Measurements from ENCODE around the gene NCEH1.
"Not testable (repeated sequence)": the region's sequence is repeated elsewhere in the genome, so short reads cannot be mapped to it uniquely, and the experiment has no call there.

NCEH1 gene

DNA sequence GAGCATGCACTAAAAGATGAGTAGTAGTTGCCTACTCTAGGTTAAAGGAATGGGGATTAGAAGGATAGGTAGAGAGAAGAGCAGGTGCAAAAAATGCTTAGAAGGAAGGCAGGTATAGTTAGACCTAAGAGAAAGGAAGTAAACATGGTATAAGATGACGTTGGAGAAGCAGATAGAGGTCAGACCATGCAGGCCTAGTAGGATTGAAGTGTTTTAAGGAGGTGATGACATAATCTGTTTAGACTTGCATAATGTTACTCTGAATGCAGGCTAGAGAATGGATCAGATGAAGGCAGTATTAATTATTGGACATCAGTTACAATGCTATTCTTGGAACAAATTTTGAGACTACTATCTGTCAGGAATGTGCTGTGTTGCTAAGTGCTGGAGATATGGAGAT is 28.6 kb upstream of the NCEH1 start:
- Histone ChIP-seq H3K36me3 (ENCODE audit: insufficient read depth, low read length) (no peaks in the 10 kb centered on the region), H3K79me2 (ENCODE audit: control insufficient read depth, insufficient read depth, low read length, unreplicated experiment) (no peaks in the 10 kb centered on the region), H3K4me3 (ENCODE audit: low read depth, low read length) (no peak overlapping the region), H3K27me3 (ENCODE audit: insufficient read depth, low read length) (no peaks in the 10 kb centered on the region), H2AFZ (ENCODE audit: low read length, unreplicated experiment) (no peak overlapping the region), H3K4me1 (ENCODE audit: control insufficient read depth, insufficient read depth, low read length, unreplicated experiment) (no peaks in the 10 kb centered on the region), H3K27ac (ENCODE audit: low read depth, low read length) (no peak overlapping the region)

- Histone ChIP-seq H3K36me3 (ENCODE audit: insufficient read depth, low read length) (no peaks in the 10 kb centered on the region), H3K4me3 (ENCODE audit: low read depth, low read length) (no peak overlapping the region), H3K79me2 (ENCODE audit: control insufficient read depth, insufficient read depth, low read length, unreplicated experiment) (no peaks in the 10 kb centered on the region)
Observed at GRCh38 chr3:172735014-172735413, 24.1 kb upstream of the NCEH1 start.

DNA sequence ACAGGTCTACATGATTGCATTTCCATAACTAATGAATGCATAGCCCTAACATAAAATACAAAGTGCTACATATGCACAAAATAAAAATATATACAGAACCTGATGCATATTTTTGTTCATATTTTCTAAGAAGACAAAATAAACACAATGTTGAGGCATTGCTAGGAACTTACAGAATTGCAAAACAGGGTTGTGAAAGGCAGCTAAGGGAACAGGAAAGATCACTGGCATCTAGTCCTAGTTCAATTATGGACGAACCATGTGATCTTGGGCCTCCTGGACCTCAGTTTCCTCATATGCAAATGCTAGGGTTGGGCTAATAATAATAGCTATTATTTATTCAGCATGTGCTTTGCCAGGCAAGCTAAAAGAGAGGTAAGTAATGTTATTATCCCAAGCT is 15.5 kb upstream of the NCEH1 start:
- no peak overlapping the region for H3K4me3 ChIP-seq (ENCODE audit: low read depth, low read length)
- no peaks in the 10 kb centered on the region for H3K27me3 ChIP-seq (ENCODE audit: insufficient read depth, low read length)
- no peaks in the 10 kb centered on the region for H3K79me2 ChIP-seq (ENCODE audit: control insufficient read depth, insufficient read depth, low read length, unreplicated experiment)
- no peaks in the 10 kb centered on the region for H3K36me3 ChIP-seq (ENCODE audit: insufficient read depth, low read length)
- no peaks in the 10 kb centered on the region for H3K4me1 ChIP-seq (ENCODE audit: control insufficient read depth, insufficient read depth, low read length, unreplicated experiment)
- H2AFZ ChIP-seq (ENCODE audit: low read length, unreplicated experiment), result no peak overlapping the region
- no peak overlapping the region for H3K27ac ChIP-seq (ENCODE audit: low read depth, low read length)

More at GRCh38 chr3:172735014-172735413, 24.1 kb upstream of the NCEH1 start:
- Histone ChIP-seq H2AFZ (ENCODE audit: low read length, unreplicated experiment) (no peak overlapping the region), H3K27ac (ENCODE audit: low read depth, low read length) (no peak overlapping the region), H3K4me1 (ENCODE audit: control insufficient read depth, insufficient read depth, low read length, unreplicated experiment) (no peaks in the 10 kb centered on the region), H3K27me3 (ENCODE audit: insufficient read depth, low read length) (no peaks in the 10 kb centered on the region)

- not testable (repeated sequence) for H3K79me2 ChIP-seq (ENCODE audit: control insufficient read depth, insufficient read depth, low read length, unreplicated experiment); H2AFZ ChIP-seq (ENCODE audit: low read length, unreplicated experiment); H3K4me1 ChIP-seq (ENCODE audit: control insufficient read depth, insufficient read depth, low read length, unreplicated experiment); H3K4me3 ChIP-seq (ENCODE audit: low read depth, low read length); H3K36me3 ChIP-seq (ENCODE audit: insufficient read depth, low read length); H3K27ac ChIP-seq (ENCODE audit: low read depth, low read length); H3K27me3 ChIP-seq (ENCODE audit: insufficient read depth, low read length)
Observed at GRCh38 chr3:172722536-172723040, 11.7 kb upstream of the NCEH1 start.

- Histone ChIP-seq H3K79me2 (ENCODE audit: control insufficient read depth, insufficient read depth, low read length, unreplicated experiment) (no peaks in the 10 kb centered on the region), H3K4me3 (ENCODE audit: low read depth, low read length) (no peak overlapping the region), H3K4me1 (ENCODE audit: control insufficient read depth, insufficient read depth, low read length, unreplicated experiment) (peaks cover 7% of the 10 kb centered on the region), H3K27ac (ENCODE audit: low read depth, low read length) (no peak overlapping the region), H2AFZ (ENCODE audit: low read length, unreplicated experiment) (no peak overlapping the region), H3K27me3 (ENCODE audit: insufficient read depth, low read length) (no peaks in the 10 kb centered on the region), H3K36me3 (ENCODE audit: insufficient read depth, low read length) (no peaks in the 10 kb centered on the region)
Observed at GRCh38 chr3:172717493-172718088, 6.7 kb upstream of the NCEH1 start.

DNA sequence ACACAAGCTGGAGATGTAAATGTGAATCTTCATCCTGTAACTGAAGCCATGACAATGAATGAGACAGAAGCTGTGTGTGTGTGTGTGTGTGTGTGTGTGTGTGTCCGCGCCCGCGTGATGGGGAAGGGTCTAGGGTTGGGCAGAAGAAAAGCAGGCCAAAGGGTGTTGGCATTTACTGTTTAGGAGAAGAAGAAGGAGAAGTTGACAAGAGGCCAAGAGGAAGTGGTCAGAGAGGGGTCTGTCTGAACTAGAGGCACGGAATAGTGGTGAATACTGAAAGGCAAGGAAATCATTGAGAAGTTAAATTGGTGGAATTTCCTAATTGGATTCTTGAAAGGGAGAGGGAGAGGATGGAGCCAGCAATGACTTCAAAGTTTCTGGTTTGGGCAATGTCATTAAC is 5.6 kb upstream of the NCEH1 start:
- H2AFZ ChIP-seq (ENCODE audit: low read length, unreplicated experiment), result no peak overlapping the region
- no peak overlapping the region for H3K4me3 ChIP-seq (ENCODE audit: low read depth, low read length)
- H3K4me1 ChIP-seq (ENCODE audit: control insufficient read depth, insufficient read depth, low read length, unreplicated experiment), result peaks cover 14% of the 10 kb centered on the region
- no peaks in the 10 kb centered on the region for H3K79me2 ChIP-seq (ENCODE audit: control insufficient read depth, insufficient read depth, low read length, unreplicated experiment)
- no peaks in the 10 kb centered on the region for H3K27me3 ChIP-seq (ENCODE audit: insufficient read depth, low read length)
- H3K36me3 ChIP-seq (ENCODE audit: insufficient read depth, low read length), result no peaks in the 10 kb centered on the region
- H3K27ac ChIP-seq (ENCODE audit: low read depth, low read length), result no peak overlapping the region

DNA sequence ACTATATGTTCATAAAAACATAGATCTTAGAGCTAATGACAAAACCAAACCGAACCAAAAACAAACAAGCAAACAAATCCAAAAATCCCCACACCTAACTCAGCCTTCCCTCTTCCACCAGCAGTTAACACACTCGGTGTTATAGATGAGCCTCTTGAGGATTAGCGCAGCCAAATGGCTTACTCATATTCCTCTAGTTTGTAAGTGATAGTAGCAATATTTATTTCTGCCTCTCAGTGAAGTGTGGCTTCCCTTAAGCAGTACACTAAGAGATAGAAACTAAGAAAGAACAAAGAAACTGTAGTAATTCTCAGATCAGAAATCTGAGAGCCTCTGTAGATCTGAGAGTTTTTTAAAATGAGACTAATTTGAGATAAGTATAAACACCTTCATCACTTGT is 2.4 kb upstream of the NCEH1 start:
- Histone ChIP-seq H3K27ac (ENCODE audit: low read depth, low read length) (no peak overlapping the region), H3K4me3 (ENCODE audit: low read depth, low read length) (no peak overlapping the region), H3K36me3 (ENCODE audit: insufficient read depth, low read length) (no peaks in the 10 kb centered on the region), H3K27me3 (ENCODE audit: insufficient read depth, low read length) (no peaks in the 10 kb centered on the region), H3K4me1 (ENCODE audit: control insufficient read depth, insufficient read depth, low read length, unreplicated experiment) (peaks cover 24% of the 10 kb centered on the region), H2AFZ (ENCODE audit: low read length, unreplicated experiment) (peak overlapping the region; percentile 85), H3K79me2 (ENCODE audit: control insufficient read depth, insufficient read depth, low read length, unreplicated experiment) (peaks cover 23% of the 10 kb centered on the region)

- peaks cover 35% of the 10 kb centered on the region for H3K79me2 ChIP-seq (ENCODE audit: control insufficient read depth, insufficient read depth, low read length, unreplicated experiment)
- no peaks in the 10 kb centered on the region for H3K27me3 ChIP-seq (ENCODE audit: insufficient read depth, low read length)
- H3K27ac ChIP-seq (ENCODE audit: low read depth, low read length), result peak overlapping the region; percentile 92
- peak overlapping the region; percentile 85 for H2AFZ ChIP-seq (ENCODE audit: low read length, unreplicated experiment)
- H3K4me1 ChIP-seq (ENCODE audit: control insufficient read depth, insufficient read depth, low read length, unreplicated experiment), result peaks cover 28% of the 10 kb centered on the region
- peak overlapping the region; percentile 88 for H3K4me3 ChIP-seq (ENCODE audit: low read depth, low read length)
- H3K36me3 ChIP-seq (ENCODE audit: insufficient read depth, low read length), result no peaks in the 10 kb centered on the region
Observed at GRCh38 chr3:172711454-172711795, 558 bp upstream of the NCEH1 start.

GRCh38 chr3:172709774-172710663 is 848 bp downstream of the NCEH1 start:
- no peaks in the 10 kb centered on the region for H3K36me3 ChIP-seq (ENCODE audit: insufficient read depth, low read length)
- no peaks in the 10 kb centered on the region for H3K27me3 ChIP-seq (ENCODE audit: insufficient read depth, low read length)
- peaks cover 28% of the 10 kb centered on the region for H3K4me1 ChIP-seq (ENCODE audit: control insufficient read depth, insufficient read depth, low read length, unreplicated experiment)
- H3K4me3 ChIP-seq (ENCODE audit: low read depth, low read length), result peak overlapping the region; percentile 88
- peak overlapping the region; percentile 32 for H2AFZ ChIP-seq (ENCODE audit: low read length, unreplicated experiment)
- H3K79me2 ChIP-seq (ENCODE audit: control insufficient read depth, insufficient read depth, low read length, unreplicated experiment), result peaks cover 41% of the 10 kb centered on the region
- peak overlapping the region; percentile 92 for H3K27ac ChIP-seq (ENCODE audit: low read depth, low read length)

- H3K4me1 ChIP-seq (ENCODE audit: control insufficient read depth, insufficient read depth, low read length, unreplicated experiment), result peaks cover 28% of the 10 kb centered on the region
- H2AFZ ChIP-seq (ENCODE audit: low read length, unreplicated experiment), result no peak overlapping the region
- H3K27ac ChIP-seq (ENCODE audit: low read depth, low read length), result peak overlapping the region; percentile 92; the same call in 1 of the 2 replicates
Observed at GRCh38 chr3:172708921-172709773, 1.7 kb downstream of the NCEH1 start.

More at GRCh38 chr3:172708921-172709773, 1.7 kb downstream of the NCEH1 start:
- Histone ChIP-seq H3K36me3 (ENCODE audit: insufficient read depth, low read length) (no peaks in the 10 kb centered on the region), H3K27me3 (ENCODE audit: insufficient read depth, low read length) (no peaks in the 10 kb centered on the region), H3K79me2 (ENCODE audit: control insufficient read depth, insufficient read depth, low read length, unreplicated experiment) (peaks cover 48% of the 10 kb centered on the region), H3K4me3 (ENCODE audit: low read depth, low read length) (peak overlapping the region; percentile 88)
